SU-DHL-6 (cell line): ENCODE data around the gene TCEAL9.

Source experiments
- EZH2phosphoT487 ChIP-seq: fragments of 200-600 bp; sonication (generic), shearing (Covaris generic); conservative IDR thresholded peaks from 2 replicates; pipeline ENCODE4 v1.6.1; 2018; ENCODE audit warnings: mild to moderate bottlenecking, antibody characterized with exemption, low read length, moderate library complexity, mixed read lengths
- TF ChIP-seq, protein P1 (sequence below): fragments of 200-600 bp; sonication (generic); IDR thresholded peaks from one replicate; pipeline ENCODE4 v1.5.1; 2017; ENCODE audit warnings: antibody characterized with exemption, mild to moderate bottlenecking, low read length, moderate library complexity; ENCODE audit not compliant: insufficient read depth, poor library complexity, severe bottlenecking

DNA sequence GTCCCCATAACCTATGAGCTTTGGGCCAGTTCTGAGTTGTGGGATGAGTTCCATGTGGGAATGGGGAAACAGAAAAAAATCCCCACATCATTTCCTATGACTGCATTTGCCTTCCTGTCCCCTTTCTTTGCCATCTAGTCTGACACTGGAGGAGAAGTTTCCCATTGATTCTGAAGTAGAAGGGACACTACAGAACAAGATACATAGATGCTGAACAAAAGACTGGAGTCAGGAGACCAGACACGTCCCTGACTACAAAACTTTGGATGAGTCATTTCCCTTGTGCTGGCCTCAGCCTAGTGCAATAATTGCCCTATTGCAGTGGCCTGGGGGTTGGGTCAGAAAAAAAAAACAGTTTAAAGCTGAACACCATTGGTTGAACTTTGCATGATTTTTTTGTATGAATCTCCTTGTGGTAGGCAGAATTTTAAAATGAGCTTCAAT is 42.1 kb downstream of the TCEAL9 start:
- TF ChIP-seq, protein P1, sequence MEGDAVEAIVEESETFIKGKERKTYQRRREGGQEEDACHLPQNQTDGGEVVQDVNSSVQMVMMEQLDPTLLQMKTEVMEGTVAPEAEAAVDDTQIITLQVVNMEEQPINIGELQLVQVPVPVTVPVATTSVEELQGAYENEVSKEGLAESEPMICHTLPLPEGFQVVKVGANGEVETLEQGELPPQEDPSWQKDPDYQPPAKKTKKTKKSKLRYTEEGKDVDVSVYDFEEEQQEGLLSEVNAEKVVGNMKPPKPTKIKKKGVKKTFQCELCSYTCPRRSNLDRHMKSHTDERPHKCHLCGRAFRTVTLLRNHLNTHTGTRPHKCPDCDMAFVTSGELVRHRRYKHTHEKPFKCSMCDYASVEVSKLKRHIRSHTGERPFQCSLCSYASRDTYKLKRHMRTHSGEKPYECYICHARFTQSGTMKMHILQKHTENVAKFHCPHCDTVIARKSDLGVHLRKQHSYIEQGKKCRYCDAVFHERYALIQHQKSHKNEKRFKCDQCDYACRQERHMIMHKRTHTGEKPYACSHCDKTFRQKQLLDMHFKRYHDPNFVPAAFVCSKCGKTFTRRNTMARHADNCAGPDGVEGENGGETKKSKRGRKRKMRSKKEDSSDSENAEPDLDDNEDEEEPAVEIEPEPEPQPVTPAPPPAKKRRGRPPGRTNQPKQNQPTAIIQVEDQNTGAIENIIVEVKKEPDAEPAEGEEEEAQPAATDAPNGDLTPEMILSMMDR: no peak
- TF ChIP-seq EZH2phosphoT487: no peak
